Measurements from ENCODE around the gene PDE6C. TPM values are rescaled to one million over a fixed set of nuclear protein-coding genes. Genes with fewer than 3 reads are reported as not detected.

PDE6C gene
- total and polyA plus RNA-seq, 2 of the 8 experiments (the other 6 are each of a cell fraction or from before 2014, with no cell fraction given) = not detected

- TF ChIP-seq BRCA1 (IDR thresholded peaks at IDR 0.05; ENCODE audit: low read depth, low read length) (no peak), YY1 (IDR thresholded peaks at IDR 0.05; ENCODE audit: low read depth, low read length) (no peak), NRF1 (IDR thresholded peaks at IDR 0.05; ENCODE audit: low read depth, low read length) (no peak), CREB1 (IDR thresholded peaks at IDR 0.05) (no peak)
Observed at GRCh38 chr10:93629647-93630305, 17.4 kb downstream of the PDE6C start (continued).

All from H1 (cell line).